Brain microvascular endothelial cell (primary cell): ENCODE results near the gene IFT81.

ENCODE experiments used
- DNase-seq: peaks from one replicate; pipeline ENCODE4 v3.0.0-alpha.2; 2020
- H3K27ac ChIP-seq: fragments of 250-450 bp; sonication (Bioruptor Pico); 2 replicates; pipeline ENCODE4 v1.5.1; 2020; ENCODE audit warnings: mild to moderate bottlenecking, moderate library complexity
- H3K27me3 ChIP-seq: fragments of 250-450 bp; sonication (Bioruptor Pico); replicated peaks from 2 replicates; pipeline ENCODE4 v1.5.1; 2020; ENCODE audit warnings: mild to moderate bottlenecking
- H3K36me3 ChIP-seq: fragments of 250-450 bp; sonication (Bioruptor Pico); replicated peaks from 2 replicates; pipeline ENCODE4 v1.5.1; 2020; ENCODE audit warnings: mild to moderate bottlenecking
- H3K4me3 ChIP-seq: 2 replicates; pipeline ENCODE4 v1.5.1; 2011; ENCODE audit warnings: low read depth, mild to moderate bottlenecking, control low read depth, low read length, moderate library complexity
- CTCF ChIP-seq: IDR thresholded peaks from 2 replicates; pipeline ENCODE4 v1.5.1; 2011; ENCODE audit warnings: low read depth, mild to moderate bottlenecking, moderate library complexity, low read length, control low read depth, inconsistent platforms; ENCODE audit errors: missing control alignments
- in situ Hi-C: cut with HindIII; loops from 2 replicates; pipeline ENCODE4 v1.10.0; 2017; ENCODE audit warnings: low sequenced_read_pairs, low pct_ligation_motif_present

Gene IFT81

GRCh38 chr12:110107369-110108281 lies 16.5 kb upstream of the IFT81 start:
- DNase-seq = peak; percentile 99
- no peak for TF ChIP-seq CTCF
- Histone ChIP-seq H3K27ac (peak overlapping the region; percentile 99), H3K36me3 (no peaks in the 10 kb centered on the region), H3K4me3 (no peak overlapping the region), H3K27me3 (no peaks in the 10 kb centered on the region)
- in situ Hi-C loops = no loop called here

- no peaks in the 10 kb centered on the region for H3K27me3 ChIP-seq
- H3K36me3 ChIP-seq = no peaks in the 10 kb centered on the region
- DNase-seq = no peak
- in situ Hi-C loops = no loop called here
- no peak for TF ChIP-seq CTCF
- peak overlapping the region; percentile 99 for H3K27ac ChIP-seq
- no peak overlapping the region for H3K4me3 ChIP-seq
Measured at GRCh38 chr12:110108309-110109036, 15.7 kb upstream of the IFT81 start.

GRCh38 chr12:110109037-110109836 lies 14.9 kb upstream of the IFT81 start:
- DNase-seq = peak; percentile 99
- H3K36me3 ChIP-seq = no peaks in the 10 kb centered on the region
- no peaks in the 10 kb centered on the region for H3K27me3 ChIP-seq
- H3K4me3 ChIP-seq = peak overlapping the region; percentile 1
- peak; percentile 7 for TF ChIP-seq CTCF
- in situ Hi-C loops = no loop called here
- peak overlapping the region; percentile 99 for H3K27ac ChIP-seq

GRCh38 chr12:110109837-110110535 lies 14.2 kb upstream of the IFT81 start:
- no peak for TF ChIP-seq CTCF
- peak overlapping the region; percentile 99 for H3K27ac ChIP-seq
- no peak overlapping the region for H3K4me3 ChIP-seq
- in situ Hi-C loops = no loop called here
- H3K27me3 ChIP-seq = no peaks in the 10 kb centered on the region
- no peaks in the 10 kb centered on the region for H3K36me3 ChIP-seq
- no peak for DNase-seq
